ENCODE measurements around the gene DGKG.

DGKG gene

GRCh38 chr3:186129206-186129605 lies 232.8 kb downstream of the DGKG start:
- TF ChIP-seq CTCF (IDR thresholded peaks at IDR 0.05; ENCODE audit: low read depth, low read length) = no peak
- H3K4me3 ChIP-seq (ENCODE audit: low read depth, low read length) = no peak overlapping the region
- H3K27ac ChIP-seq = no peak overlapping the region
- no peaks in the 10 kb centered on the region for H3K9me3 ChIP-seq (ENCODE audit: severe bottlenecking)
- no peaks in the 10 kb centered on the region for H3K27me3 ChIP-seq (ENCODE audit: insufficient read depth, low read depth, severe bottlenecking)
- no peaks in the 10 kb centered on the region for H3K36me3 ChIP-seq
- DNase-seq = no peak

- Histone ChIP-seq H3K9me3 (ENCODE audit: severe bottlenecking) (no peaks in the 10 kb centered on the region), H3K27ac (no peak overlapping the region), H3K36me3 (no peaks in the 10 kb centered on the region), H3K4me3 (ENCODE audit: low read depth, low read length) (no peak overlapping the region), H3K27me3 (ENCODE audit: insufficient read depth, low read depth, severe bottlenecking) (no peaks in the 10 kb centered on the region)
- DNase-seq = no peak
- no peak for TF ChIP-seq CTCF (IDR thresholded peaks at IDR 0.05; ENCODE audit: low read depth, low read length)
Observed at GRCh38 chr3:186128158-186128557, 233.9 kb downstream of the DGKG start.

- no peak for DNase-seq
- TF ChIP-seq CTCF (IDR thresholded peaks at IDR 0.05; ENCODE audit: low read depth, low read length) = no peak
- no peak overlapping the region for H3K27ac ChIP-seq
- H3K27me3 ChIP-seq (ENCODE audit: insufficient read depth, low read depth, severe bottlenecking) = no peaks in the 10 kb centered on the region
- H3K9me3 ChIP-seq (ENCODE audit: severe bottlenecking) = no peaks in the 10 kb centered on the region
- H3K4me3 ChIP-seq (ENCODE audit: low read depth, low read length) = no peak overlapping the region
- H3K36me3 ChIP-seq = no peaks in the 10 kb centered on the region
Observed at GRCh38 chr3:186127463-186127862, 234.6 kb downstream of the DGKG start.

DNA sequence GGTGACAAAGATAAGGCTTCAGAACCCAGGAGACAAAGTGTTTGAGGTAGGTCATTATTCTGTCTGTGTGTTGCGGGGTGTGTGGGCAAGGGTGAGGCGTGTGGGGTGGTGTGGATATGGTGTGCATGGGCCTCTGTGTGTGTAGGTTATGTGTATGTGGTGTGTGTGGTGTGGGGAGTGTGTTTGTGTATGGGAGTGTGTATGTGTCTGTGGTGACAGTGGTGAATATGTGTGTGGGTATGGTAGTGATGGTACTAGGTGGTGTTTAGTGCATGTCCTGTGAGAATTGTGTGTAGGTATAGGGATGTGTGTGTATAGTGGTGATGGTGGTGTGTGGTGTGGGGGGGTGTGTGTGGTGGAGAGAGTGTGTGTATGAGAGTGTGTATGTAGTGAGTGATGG lies 236.9 kb downstream of the DGKG start:
- no peak overlapping the region for H3K4me3 ChIP-seq (ENCODE audit: low read depth, low read length)
- no peak overlapping the region for H3K27ac ChIP-seq
- TF ChIP-seq CTCF (IDR thresholded peaks at IDR 0.05; ENCODE audit: low read depth, low read length) = no peak
- H3K27me3 ChIP-seq (ENCODE audit: insufficient read depth, low read depth, severe bottlenecking) = no peaks in the 10 kb centered on the region
- no peak for DNase-seq
- H3K36me3 ChIP-seq = no peaks in the 10 kb centered on the region
- no peaks in the 10 kb centered on the region for H3K9me3 ChIP-seq (ENCODE audit: severe bottlenecking)

DNA sequence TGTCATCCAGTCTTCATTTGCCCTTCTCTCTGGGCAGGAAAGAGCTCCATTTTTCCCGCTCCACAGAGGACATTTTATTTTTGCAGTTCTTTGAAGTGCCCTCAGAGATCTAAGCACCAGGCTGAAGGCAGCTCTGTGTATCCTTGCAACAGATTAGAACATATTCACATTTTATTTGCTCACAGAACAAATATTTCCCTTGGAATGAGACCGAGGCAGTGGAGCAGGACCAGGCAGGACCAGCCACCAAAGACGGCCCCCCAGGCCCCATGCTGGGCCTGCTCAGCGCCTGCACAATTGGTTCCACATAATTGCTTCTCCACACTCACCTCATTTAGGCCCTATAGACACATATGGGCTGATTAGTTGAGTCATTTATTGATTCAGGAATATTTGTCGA lies 237.4 kb downstream of the DGKG start:
- Histone ChIP-seq H3K27ac (no peak overlapping the region), H3K9me3 (ENCODE audit: severe bottlenecking) (no peaks in the 10 kb centered on the region), H3K4me3 (ENCODE audit: low read depth, low read length) (no peak overlapping the region), H3K36me3 (no peaks in the 10 kb centered on the region), H3K27me3 (ENCODE audit: insufficient read depth, low read depth, severe bottlenecking) (no peaks in the 10 kb centered on the region)
- no peak for TF ChIP-seq CTCF (IDR thresholded peaks at IDR 0.05; ENCODE audit: low read depth, low read length)
- no peak for DNase-seq

DNA sequence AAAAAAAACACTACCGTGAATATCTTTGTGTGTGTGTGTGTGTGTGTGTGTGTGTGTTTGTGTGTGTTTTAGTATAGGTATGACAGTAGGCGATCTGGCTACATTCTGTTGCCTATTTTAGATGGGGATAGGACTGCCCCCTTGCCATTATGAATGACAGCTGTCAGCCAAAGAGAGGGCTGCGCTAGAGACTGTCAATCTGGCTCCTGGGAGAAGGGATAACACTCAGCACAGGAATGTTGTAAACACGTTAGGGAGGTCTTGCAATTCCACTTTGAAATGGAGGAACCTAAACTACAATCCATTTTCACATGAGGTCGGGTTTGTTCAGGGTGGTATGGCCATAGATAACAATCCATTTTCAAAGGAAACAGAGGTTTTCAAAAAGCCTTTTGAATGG lies 239.0 kb downstream of the DGKG start:
- H3K36me3 ChIP-seq = no peaks in the 10 kb centered on the region
- no peaks in the 10 kb centered on the region for H3K27me3 ChIP-seq (ENCODE audit: insufficient read depth, low read depth, severe bottlenecking)
- no peak overlapping the region for H3K27ac ChIP-seq
- no peaks in the 10 kb centered on the region for H3K9me3 ChIP-seq (ENCODE audit: severe bottlenecking)
- no peak for DNase-seq
- no peak for TF ChIP-seq CTCF (IDR thresholded peaks at IDR 0.05; ENCODE audit: low read depth, low read length)
- no peak overlapping the region for H3K4me3 ChIP-seq (ENCODE audit: low read depth, low read length)
